CD4-positive, alpha-beta memory T cell (primary cell): ENCODE data around the gene PRSS37. TPM values are rescaled to one million over a fixed set of nuclear protein-coding genes. Genes with fewer than 3 reads are reported as not detected.
"Not testable (repeated sequence)": the region's sequence is repeated elsewhere in the genome, so short reads cannot be mapped to it uniquely, and the experiment has no call there.

ENCODE experiments used
- CTCF ChIA-PET: fragments of 350-600 bp; sonication (Branson Sonifier 250); formaldehyde crosslinking; loops from one replicate; lab custom pipeline; 2021; ENCODE audit warnings: inconsistent platforms; ENCODE audit not compliant: partially characterized antibody; lab: Charles Lee
- POLR2A ChIA-PET: fragments of 350-600 bp; sonication (Branson Sonifier 250); formaldehyde crosslinking; loops from one replicate; lab custom pipeline; 2021; ENCODE audit not compliant: partially characterized antibody; lab: Charles Lee
- DNase-seq, 5 donors: peaks; one replicate each; pipeline versions ENCODE4 v3.0.0 to v3.0.0-alpha.2; 2020 to 2022; ENCODE audit warnings: mixed read lengths in 1 of 5
- H3K27ac ChIP-seq: one replicate; pipeline ENCODE4 v1.7.0; 2013; ENCODE audit warnings: low read depth, low read length
- H3K27me3 ChIP-seq: 2 replicates; pipeline ENCODE4 v1.7.0; 2013; ENCODE audit warnings: mild to moderate bottlenecking, low read length, moderate library complexity; ENCODE audit not compliant: insufficient read depth
- H3K36me3 ChIP-seq: 2 replicates; pipeline ENCODE4 v1.7.0; 2013; ENCODE audit warnings: mild to moderate bottlenecking, low read length, moderate library complexity; ENCODE audit not compliant: insufficient read depth
- H3K4me1 ChIP-seq: 2 replicates; pipeline ENCODE4 v1.7.0; 2013; ENCODE audit warnings: mild to moderate bottlenecking, low read length, moderate library complexity; ENCODE audit not compliant: insufficient read depth
- H3K4me3 ChIP-seq, 2 donors: one replicate each; pipeline ENCODE4 v1.7.0; 2013; ENCODE audit warnings: low read length in 2 of 2, mild to moderate bottlenecking in 1 of 2
- H3K9me3 ChIP-seq, 2 donors: one replicate each; pipeline ENCODE4 v1.7.0; 2013; ENCODE audit warnings: low read length in 2 of 2, control low read depth in 1 of 2; ENCODE audit not compliant: control insufficient read depth in 1 of 2
- H3K27ac Mint-ChIP-seq, 7 donors: one replicate each; pipeline ENCODE4 v1.8.0; 2020 to 2021; ENCODE audit warnings: mixed read lengths in 7 of 7, mild to moderate bottlenecking in 6 of 7, inconsistent platforms in 3 of 7, moderate library complexity in 3 of 7
- H3K27me3 Mint-ChIP-seq, 2 donors: one replicate each; pipeline ENCODE4 v1.8.0; 2020 to 2021; ENCODE audit warnings: mixed read lengths in 2 of 2
- H3K36me3 Mint-ChIP-seq, 2 donors: one replicate each; pipeline ENCODE4 v1.8.0; 2020 to 2021; ENCODE audit warnings: mixed read lengths in 2 of 2, inconsistent platforms in 1 of 2, mild to moderate bottlenecking in 1 of 2
- H3K4me1 Mint-ChIP-seq, 4 donors: one replicate each; pipeline ENCODE4 v1.8.0; 2020 to 2021; ENCODE audit warnings: mixed read lengths in 4 of 4, mild to moderate bottlenecking in 1 of 4
- H3K4me3 Mint-ChIP-seq, 8 donors: one replicate each; pipeline ENCODE4 v1.8.0; 2020 to 2021; ENCODE audit warnings: mixed read lengths in 8 of 8, mild to moderate bottlenecking in 7 of 8, moderate library complexity in 6 of 8, inconsistent platforms in 3 of 8
- H3K9me3 Mint-ChIP-seq, 8 donors: one replicate each; pipeline ENCODE4 v1.8.0; 2020 to 2021; ENCODE audit warnings: mixed read lengths in 8 of 8, mild to moderate bottlenecking in 5 of 8, inconsistent platforms in 3 of 8, moderate library complexity in 1 of 8
- intact Hi-C: fragments of 100-400 bp; cut with micrococcal nuclease; formaldehyde crosslinking; loops from one replicate; pipeline ENCODE4 v1.15.1; 2023
- polyA plus RNA-seq, 2 donors: library from polyadenylated mRNA; unstranded; fragments of 300-500 nt; fragmentation: Illumina TruSeq; gene quantifications; one replicate each; pipeline ENCODE4 v1.2.3, GENCODE V29; 2021
- total RNA-seq, 2 experiments: library from RNA; stranded (reverse); gene quantifications; one replicate each; pipeline ENCODE4 v1.2.3, GENCODE V29; 2021

The PRSS37 gene
- total and polyA plus RNA-seq, 4 experiments from 2014 or later: 0.16 TPM; not detected in 3

DNA sequence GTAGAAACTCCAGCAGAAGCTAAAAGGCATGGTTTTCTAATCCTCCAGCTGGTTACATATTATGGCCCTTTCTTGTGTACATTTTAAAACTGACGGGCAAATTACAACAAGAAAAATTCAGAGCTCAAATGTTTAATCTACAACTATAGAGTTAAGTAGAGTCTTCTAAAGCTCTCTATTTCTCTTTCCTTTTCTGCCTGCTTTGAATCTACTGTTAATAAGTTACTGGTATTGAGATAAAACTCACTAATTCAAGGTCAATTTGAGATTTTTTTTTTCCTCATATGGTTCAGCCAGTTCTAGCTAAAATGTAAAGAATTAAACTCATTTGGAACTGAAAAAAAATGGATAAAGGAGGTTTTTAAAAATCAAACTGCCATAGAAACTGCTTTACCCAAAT, 1.6 kb upstream of the PRSS37 start:
- H3K4me1 ChIP-seq: no peaks in the 10 kb centered on the region
- Mint-ChIP-seq H3K4me1 (no peaks in the 10 kb centered on the region), H3K27me3 (no peaks in the 10 kb centered on the region), H3K36me3 (peaks cover 0 to 3% of the 10 kb centered on the region in 2 donors), H3K27ac (no peak overlapping the region), H3K4me3 (no peak overlapping the region), H3K9me3 (peaks cover 0 to 4% (median 3%) of the 10 kb centered on the region in 8 donors)
- DNase-seq: no peak
- H3K9me3 ChIP-seq: no peaks in the 10 kb centered on the region
- no peaks in the 10 kb centered on the region for H3K36me3 ChIP-seq
- H3K27ac ChIP-seq: no peak overlapping the region
- POLR2A ChIA-PET: no interaction called here
- H3K27me3 ChIP-seq: no peaks in the 10 kb centered on the region
- intact Hi-C loops: no loop called here
- H3K4me3 ChIP-seq: no peak overlapping the region
- CTCF ChIA-PET: no interaction called here

DNA sequence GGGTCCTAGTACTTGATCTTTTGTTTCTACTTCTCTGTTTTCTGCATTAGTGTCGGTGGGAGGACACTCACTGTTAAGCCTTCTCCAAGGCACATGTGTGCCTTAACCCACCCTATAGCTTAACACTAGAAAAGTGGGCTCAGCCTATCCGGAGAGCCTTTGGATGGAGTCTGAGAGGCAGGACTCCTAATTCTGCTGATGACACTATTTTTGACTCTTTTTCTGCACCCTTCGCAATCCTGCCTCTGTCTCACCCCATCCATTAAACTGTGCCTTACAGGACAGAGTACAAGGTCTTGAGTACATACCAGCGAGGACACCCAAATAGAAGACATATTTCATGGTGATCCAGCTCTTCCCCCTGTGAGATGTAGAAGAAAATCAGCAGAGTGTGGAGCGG, 577 bp downstream of the PRSS37 start:
- Mint-ChIP-seq H3K27ac (no peak overlapping the region), H3K27me3 (no peaks in the 10 kb centered on the region), H3K9me3 (peaks cover 0 to 2% (median 0%) of the 10 kb centered on the region in 8 donors), H3K36me3 (no peaks in the 10 kb centered on the region), H3K4me3 (no peak overlapping the region), H3K4me1 (no peaks in the 10 kb centered on the region)
- POLR2A ChIA-PET: no interaction called here
- no peak overlapping the region for H3K4me3 ChIP-seq
- no peaks in the 10 kb centered on the region for H3K9me3 ChIP-seq
- no peak for DNase-seq
- no peaks in the 10 kb centered on the region for H3K4me1 ChIP-seq
- H3K27me3 ChIP-seq: no peaks in the 10 kb centered on the region
- CTCF ChIA-PET: no interaction called here
- H3K27ac ChIP-seq: no peak overlapping the region
- intact Hi-C loops: no loop called here
- no peaks in the 10 kb centered on the region for H3K36me3 ChIP-seq

DNA sequence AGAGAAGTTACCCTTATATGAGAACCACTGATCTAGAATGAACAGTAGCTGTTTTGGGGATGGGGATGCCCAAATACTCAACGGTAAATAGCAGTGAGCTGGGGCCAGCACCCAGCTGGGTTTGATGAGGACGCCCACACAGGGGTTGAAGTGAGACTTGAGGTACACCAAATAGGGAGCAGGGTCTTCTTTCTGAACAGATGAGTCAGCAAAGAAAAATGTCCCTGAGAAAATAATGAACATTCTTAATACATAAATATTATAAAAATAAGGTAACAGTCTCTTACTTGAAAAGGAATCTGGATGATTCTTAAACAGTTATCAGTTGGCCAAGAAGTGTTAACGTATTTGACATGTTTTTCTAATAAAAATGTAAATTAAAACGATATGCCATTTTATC, 2.0 kb downstream of the PRSS37 start:
- Mint-ChIP-seq H3K27me3 (no peaks in the 10 kb centered on the region), H3K4me1 (no peaks in the 10 kb centered on the region), H3K9me3 (peaks cover 0 to 4% (median 0%) of the 10 kb centered on the region in 8 donors), H3K36me3 (peaks cover 0 to 1% of the 10 kb centered on the region in 2 donors), H3K27ac (no peak overlapping the region), H3K4me3 (no peak overlapping the region)
- Histone ChIP-seq H3K4me1 (no peaks in the 10 kb centered on the region), H3K27ac (no peak overlapping the region), H3K27me3 (no peaks in the 10 kb centered on the region), H3K9me3 (no peaks in the 10 kb centered on the region), H3K36me3 (no peaks in the 10 kb centered on the region), H3K4me3 (no peak overlapping the region)
- ChIA-PET POLR2A (no interaction called here), CTCF (no interaction called here)
- intact Hi-C loops: no loop called here
- no peak for DNase-seq

- DNase-seq: no peak
- no peak overlapping the region for H3K27ac Mint-ChIP-seq
- H3K27me3 ChIP-seq: no peaks in the 10 kb centered on the region
- POLR2A ChIA-PET: no interaction called here
- CTCF ChIA-PET: no interaction called here
- H3K27ac ChIP-seq: no peak overlapping the region
- H3K36me3 Mint-ChIP-seq: peaks cover 0 to 3% of the 10 kb centered on the region in 2 donors
- no peaks in the 10 kb centered on the region for H3K27me3 Mint-ChIP-seq
- no peaks in the 10 kb centered on the region for H3K36me3 ChIP-seq
- no peaks in the 10 kb centered on the region for H3K4me1 ChIP-seq
- no peaks in the 10 kb centered on the region for H3K4me1 Mint-ChIP-seq
- H3K9me3 Mint-ChIP-seq: peaks cover 0 to 4% (median 0%) of the 10 kb centered on the region in 8 donors
- H3K9me3 ChIP-seq: no peaks in the 10 kb centered on the region
- H3K4me3 ChIP-seq: no peak overlapping the region
- intact Hi-C loops: no loop called here
- H3K4me3 Mint-ChIP-seq: no peak overlapping the region
Observed at GRCh38 chr7:141838581-141838980, 2.7 kb downstream of the PRSS37 start.

DNA sequence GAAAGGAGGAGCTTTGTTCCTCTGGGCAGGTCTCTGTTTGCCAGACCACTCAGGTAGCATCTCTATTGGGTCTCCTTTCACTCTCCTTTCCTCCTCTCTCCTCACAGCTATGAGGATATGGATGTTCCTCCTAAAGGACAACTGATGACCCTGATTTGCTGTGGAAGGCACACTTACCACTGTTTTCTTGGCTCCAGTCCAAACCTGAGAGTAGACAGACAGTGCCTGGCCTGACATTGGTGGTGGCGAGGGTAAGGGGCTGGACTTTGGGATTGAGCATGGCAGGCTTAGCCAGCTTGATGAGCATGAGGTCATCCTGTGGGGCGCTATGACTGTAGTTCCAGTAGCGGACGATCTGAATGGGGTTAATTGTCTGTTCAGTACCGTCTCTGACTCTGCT, 3.6 kb downstream of the PRSS37 start:
- H3K4me3 Mint-ChIP-seq: no peak overlapping the region
- Histone ChIP-seq H3K4me3 (no peak overlapping the region), H3K36me3 (no peaks in the 10 kb centered on the region), H3K9me3 (no peaks in the 10 kb centered on the region), H3K27me3 (no peaks in the 10 kb centered on the region), H3K4me1 (no peaks in the 10 kb centered on the region), H3K27ac (no peak overlapping the region)
- no peaks in the 10 kb centered on the region for H3K27me3 Mint-ChIP-seq
- peaks cover 0 to 4% (median 0%) of the 10 kb centered on the region in 8 donors for H3K9me3 Mint-ChIP-seq
- intact Hi-C loops: no loop called here
- POLR2A ChIA-PET: no interaction called here
- H3K27ac Mint-ChIP-seq: no peak overlapping the region
- CTCF ChIA-PET: no interaction called here
- H3K4me1 Mint-ChIP-seq: no peaks in the 10 kb centered on the region
- no peak for DNase-seq
- H3K36me3 Mint-ChIP-seq: peaks cover 0 to 6% of the 10 kb centered on the region in 2 donors

- DNase-seq, H3K4me1 ChIP-seq, H3K27me3 ChIP-seq, intact Hi-C loops, H3K27ac ChIP-seq, CTCF ChIA-PET, H3K27me3 Mint-ChIP-seq, H3K4me3 ChIP-seq, H3K4me1 Mint-ChIP-seq, H3K4me3 Mint-ChIP-seq, H3K27ac Mint-ChIP-seq, H3K9me3 ChIP-seq, POLR2A ChIA-PET, H3K36me3 ChIP-seq: not testable (repeated sequence)
- Mint-ChIP-seq H3K36me3 (peaks cover 53 to 67% of the 10 kb centered on the region in 2 donors), H3K9me3 (peaks cover 0 to 73% (median 56%) of the 10 kb centered on the region in 8 donors)
Observed at GRCh38 chr7:141822432-141822831, 18.9 kb downstream of the PRSS37 start.

DNA sequence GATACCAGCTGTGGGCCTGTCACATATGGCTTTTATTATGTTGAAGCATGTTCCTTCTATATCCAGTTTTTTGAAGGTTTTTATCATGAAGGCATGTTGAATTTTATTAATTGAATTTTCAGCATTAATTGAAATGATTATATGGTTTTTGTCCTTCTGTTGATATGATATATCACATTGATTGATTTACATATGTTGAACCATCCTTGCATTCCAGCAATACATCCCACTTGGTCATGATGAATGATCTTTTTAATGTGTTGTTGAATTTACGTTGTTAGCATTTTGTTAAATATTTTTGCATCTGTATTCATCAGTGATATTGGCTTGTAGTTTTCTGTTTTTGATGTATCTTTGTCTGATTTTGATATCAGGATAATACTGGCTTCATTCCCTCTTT, 21.2 kb downstream of the PRSS37 start:
- Mint-ChIP-seq H3K36me3 (peaks cover 54 to 60% of the 10 kb centered on the region in 2 donors), H3K9me3 (peaks cover 0 to 68% (median 58%) of the 10 kb centered on the region in 8 donors)
- POLR2A ChIA-PET: no interaction called here

GRCh38 chr7:141792526-141792925, 48.8 kb downstream of the PRSS37 start:
- no peak overlapping the region for H3K4me3 Mint-ChIP-seq
- CTCF ChIA-PET: no interaction called here
- H3K27me3 ChIP-seq: no peaks in the 10 kb centered on the region

More for the DNA sequence above, 21.2 kb downstream of the PRSS37 start:
- CTCF ChIA-PET: no interaction called here
- no peak overlapping the region for H3K27ac ChIP-seq
- H3K36me3 ChIP-seq: no peaks in the 10 kb centered on the region
- peaks cover 0 to 5% of the 10 kb centered on the region in 2 donors for H3K9me3 ChIP-seq
- intact Hi-C loops: no loop called here
- Mint-ChIP-seq H3K27me3 (no peaks in the 10 kb centered on the region), H3K4me3 (no peak overlapping the region), H3K27ac (peak overlapping the region in 1 of 7 donors; percentile 29), H3K4me1 (no peaks in the 10 kb centered on the region)
- H3K27me3 ChIP-seq: no peaks in the 10 kb centered on the region
- no peak overlapping the region for H3K4me3 ChIP-seq
- H3K4me1 ChIP-seq: no peaks in the 10 kb centered on the region
- DNase-seq: no peak

More at GRCh38 chr7:141792526-141792925, 48.8 kb downstream of the PRSS37 start:
- H3K9me3 ChIP-seq: no peaks in the 10 kb centered on the region
- no peak for DNase-seq
- Mint-ChIP-seq H3K9me3 (no peaks in the 10 kb centered on the region), H3K27me3 (no peaks in the 10 kb centered on the region), H3K27ac (no peak overlapping the region), H3K4me1 (peaks cover 0 to 3% (median 0%) of the 10 kb centered on the region in 4 donors), H3K36me3 (peaks cover 37 to 42% of the 10 kb centered on the region in 2 donors)
- no peaks in the 10 kb centered on the region for H3K36me3 ChIP-seq
- no peaks in the 10 kb centered on the region for H3K4me1 ChIP-seq
- POLR2A ChIA-PET: no interaction called here
- no peak overlapping the region for H3K27ac ChIP-seq
- intact Hi-C loops: no loop called here
- no peak overlapping the region for H3K4me3 ChIP-seq
